HL-60 (cell line): ENCODE data around the gene PPP6R3.

ENCODE experiments used
- DNase-seq, 2 experiments: peaks; one replicate each; pipeline ENCODE4 v3.0.0-alpha.2; 2010 to 2020; ENCODE audit warnings: low read depth in 1 of 2, low spot score in 1 of 2
- H3K27ac ChIP-seq: fragments of 250-450 bp; sonication (Bioruptor Pico); replicated peaks from 2 replicates; pipeline ENCODE4 v1.5.1; 2020; ENCODE audit warnings: mild to moderate bottlenecking, moderate library complexity
- H3K27me3 ChIP-seq: fragments of 250-450 bp; sonication (Bioruptor Pico); 2 replicates; pipeline ENCODE4 v1.5.1; 2021; ENCODE audit warnings: mild to moderate bottlenecking, moderate library complexity; ENCODE audit not compliant: insufficient read depth, poor library complexity, severe bottlenecking
- H3K4me3 ChIP-seq: replicated peaks from 2 replicates; pipeline ENCODE4 v1.5.1; 2011; ENCODE audit warnings: mild to moderate bottlenecking, control low read depth, low read length; ENCODE audit not compliant: insufficient read depth
- GABPA ChIP-seq: IDR thresholded peaks from 2 replicates; pipeline ENCODE4 v1.6.1; 2012; ENCODE audit warnings: low read depth
- POLR2AphosphoS5 ChIP-seq: IDR thresholded peaks from 2 replicates; pipeline ENCODE4 v1.6.1; 2012; ENCODE audit warnings: low read depth
- SPI1 ChIP-seq: IDR thresholded peaks from 2 replicates; pipeline ENCODE4 v1.6.1; 2012; ENCODE audit warnings: low read depth, mild to moderate bottlenecking, borderline replicate concordance
- TF ChIP-seq, protein P1 (sequence below): IDR thresholded peaks from one replicate; pipeline ENCODE4 v1.5.1; 2011; ENCODE audit warnings: low read length, control low read depth, inconsistent platforms; ENCODE audit not compliant: insufficient read depth
- TF ChIP-seq, protein P2 (sequence below): IDR thresholded peaks from 2 replicates; pipeline ENCODE4 v1.6.1; 2012; ENCODE audit warnings: low read depth; ENCODE audit not compliant: insufficient replicate concordance

The PPP6R3 gene

DNA sequence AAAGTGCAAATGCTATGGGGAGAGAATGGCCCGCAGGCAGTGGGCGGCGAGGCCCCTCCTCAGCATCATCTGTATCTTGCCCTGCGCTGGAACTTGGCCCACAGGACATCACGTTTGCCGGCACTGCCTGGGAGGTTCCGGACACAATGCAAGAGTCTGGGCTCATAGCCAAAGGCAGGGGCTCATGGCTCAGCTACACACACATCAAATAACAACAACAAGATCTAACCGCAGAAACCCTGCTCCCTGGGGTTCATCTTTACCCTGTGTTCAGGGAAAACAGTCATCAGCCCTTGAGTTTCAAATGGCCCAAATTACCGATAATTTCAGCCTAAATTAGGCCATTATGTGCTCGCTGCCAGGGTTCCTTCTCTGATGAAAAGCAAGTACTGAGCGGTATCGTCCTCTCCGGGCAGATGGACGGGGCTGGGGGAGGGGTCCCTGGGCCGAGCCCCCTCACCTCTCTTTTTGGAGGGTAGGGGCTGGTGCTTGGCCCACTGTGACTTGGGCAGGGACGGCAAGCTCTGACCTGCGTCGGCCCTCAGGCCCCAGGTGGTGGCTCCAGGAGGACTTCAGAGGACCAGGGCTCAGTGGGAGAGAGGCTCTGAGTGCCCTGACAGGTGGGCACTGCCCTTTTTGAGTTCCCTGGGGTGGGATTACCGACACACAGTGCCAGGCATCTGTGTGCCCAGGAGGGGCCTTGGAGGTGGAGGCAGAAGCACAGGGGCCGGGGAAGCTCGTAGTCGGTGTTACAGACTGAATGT is 198.8 kb downstream of the PPP6R3 start:
- H3K27me3 ChIP-seq: no peaks in the 10 kb centered on the region
- H3K27ac ChIP-seq: no peak overlapping the region
- no peak overlapping the region for H3K4me3 ChIP-seq
- TF ChIP-seq SPI1 (no peak), POLR2AphosphoS5 (no peak), GABPA (no peak)
- TF ChIP-seq, protein P1, sequence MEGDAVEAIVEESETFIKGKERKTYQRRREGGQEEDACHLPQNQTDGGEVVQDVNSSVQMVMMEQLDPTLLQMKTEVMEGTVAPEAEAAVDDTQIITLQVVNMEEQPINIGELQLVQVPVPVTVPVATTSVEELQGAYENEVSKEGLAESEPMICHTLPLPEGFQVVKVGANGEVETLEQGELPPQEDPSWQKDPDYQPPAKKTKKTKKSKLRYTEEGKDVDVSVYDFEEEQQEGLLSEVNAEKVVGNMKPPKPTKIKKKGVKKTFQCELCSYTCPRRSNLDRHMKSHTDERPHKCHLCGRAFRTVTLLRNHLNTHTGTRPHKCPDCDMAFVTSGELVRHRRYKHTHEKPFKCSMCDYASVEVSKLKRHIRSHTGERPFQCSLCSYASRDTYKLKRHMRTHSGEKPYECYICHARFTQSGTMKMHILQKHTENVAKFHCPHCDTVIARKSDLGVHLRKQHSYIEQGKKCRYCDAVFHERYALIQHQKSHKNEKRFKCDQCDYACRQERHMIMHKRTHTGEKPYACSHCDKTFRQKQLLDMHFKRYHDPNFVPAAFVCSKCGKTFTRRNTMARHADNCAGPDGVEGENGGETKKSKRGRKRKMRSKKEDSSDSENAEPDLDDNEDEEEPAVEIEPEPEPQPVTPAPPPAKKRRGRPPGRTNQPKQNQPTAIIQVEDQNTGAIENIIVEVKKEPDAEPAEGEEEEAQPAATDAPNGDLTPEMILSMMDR: no peak
- TF ChIP-seq, protein P2, sequence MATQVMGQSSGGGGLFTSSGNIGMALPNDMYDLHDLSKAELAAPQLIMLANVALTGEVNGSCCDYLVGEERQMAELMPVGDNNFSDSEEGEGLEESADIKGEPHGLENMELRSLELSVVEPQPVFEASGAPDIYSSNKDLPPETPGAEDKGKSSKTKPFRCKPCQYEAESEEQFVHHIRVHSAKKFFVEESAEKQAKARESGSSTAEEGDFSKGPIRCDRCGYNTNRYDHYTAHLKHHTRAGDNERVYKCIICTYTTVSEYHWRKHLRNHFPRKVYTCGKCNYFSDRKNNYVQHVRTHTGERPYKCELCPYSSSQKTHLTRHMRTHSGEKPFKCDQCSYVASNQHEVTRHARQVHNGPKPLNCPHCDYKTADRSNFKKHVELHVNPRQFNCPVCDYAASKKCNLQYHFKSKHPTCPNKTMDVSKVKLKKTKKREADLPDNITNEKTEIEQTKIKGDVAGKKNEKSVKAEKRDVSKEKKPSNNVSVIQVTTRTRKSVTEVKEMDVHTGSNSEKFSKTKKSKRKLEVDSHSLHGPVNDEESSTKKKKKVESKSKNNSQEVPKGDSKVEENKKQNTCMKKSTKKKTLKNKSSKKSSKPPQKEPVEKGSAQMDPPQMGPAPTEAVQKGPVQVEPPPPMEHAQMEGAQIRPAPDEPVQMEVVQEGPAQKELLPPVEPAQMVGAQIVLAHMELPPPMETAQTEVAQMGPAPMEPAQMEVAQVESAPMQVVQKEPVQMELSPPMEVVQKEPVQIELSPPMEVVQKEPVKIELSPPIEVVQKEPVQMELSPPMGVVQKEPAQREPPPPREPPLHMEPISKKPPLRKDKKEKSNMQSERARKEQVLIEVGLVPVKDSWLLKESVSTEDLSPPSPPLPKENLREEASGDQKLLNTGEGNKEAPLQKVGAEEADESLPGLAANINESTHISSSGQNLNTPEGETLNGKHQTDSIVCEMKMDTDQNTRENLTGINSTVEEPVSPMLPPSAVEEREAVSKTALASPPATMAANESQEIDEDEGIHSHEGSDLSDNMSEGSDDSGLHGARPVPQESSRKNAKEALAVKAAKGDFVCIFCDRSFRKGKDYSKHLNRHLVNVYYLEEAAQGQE: no peak
- no peak for DNase-seq

DNA sequence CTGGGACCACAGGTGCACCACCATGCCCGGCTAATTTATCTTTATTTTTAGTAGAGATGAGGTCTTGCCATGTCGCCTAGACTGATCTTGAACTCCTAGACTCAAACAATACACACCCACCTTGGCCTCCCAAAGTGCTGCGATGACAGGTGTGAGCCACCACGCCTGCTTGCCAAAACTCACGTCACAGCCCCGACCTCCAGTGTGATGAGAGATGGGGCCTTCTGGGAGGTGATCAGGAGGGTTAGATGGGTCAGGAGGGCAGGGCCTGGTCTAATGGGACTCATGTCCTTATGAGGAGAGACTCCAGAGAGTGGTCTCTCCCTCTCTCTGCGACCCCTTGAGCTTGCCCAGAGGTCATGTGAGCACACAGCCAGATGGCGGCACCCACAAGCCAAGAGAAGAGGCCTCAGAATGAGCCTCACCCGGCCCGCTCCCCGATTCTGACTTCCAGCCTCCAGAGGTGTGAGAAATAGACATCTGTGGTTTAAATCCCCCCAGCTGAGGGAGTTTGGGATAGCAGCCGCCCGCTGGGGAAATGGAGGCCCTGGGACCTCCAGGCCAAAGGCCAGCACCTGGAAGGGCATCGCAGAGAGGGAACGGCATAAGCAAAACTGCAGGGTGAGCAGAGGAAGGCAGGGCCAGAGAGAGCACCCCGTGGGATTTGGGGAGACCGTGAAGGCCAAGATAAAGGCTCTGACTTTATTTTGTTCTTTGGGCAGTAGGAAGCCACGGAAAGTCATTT is 199.7 kb downstream of the PPP6R3 start:
- DNase-seq: no peak
- Histone ChIP-seq H3K4me3 (no peak overlapping the region), H3K27ac (no peak overlapping the region), H3K27me3 (no peaks in the 10 kb centered on the region)
- TF ChIP-seq POLR2AphosphoS5 (no peak), GABPA (no peak), SPI1 (no peak)
- TF ChIP-seq, protein P1: no peak
- TF ChIP-seq, protein P2: no peak

DNA sequence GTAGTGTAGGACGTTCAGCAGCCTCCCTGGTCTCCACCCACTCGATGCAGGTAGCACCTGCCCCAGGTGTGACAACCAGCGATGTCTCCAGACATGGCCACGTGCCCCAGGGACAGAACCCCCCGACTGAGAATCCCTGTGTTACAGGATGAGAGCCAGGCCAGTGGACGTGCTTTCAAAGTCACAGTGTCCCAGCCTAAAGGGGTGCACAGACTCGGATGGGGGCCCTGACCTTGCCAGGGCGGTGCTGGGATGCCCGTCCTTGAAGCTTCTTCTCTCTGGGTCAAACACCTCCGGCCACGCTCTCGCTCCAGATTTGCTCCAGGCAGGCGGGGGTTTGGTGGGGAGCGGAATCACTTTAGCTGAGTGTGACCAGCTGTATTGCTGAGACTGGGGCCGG is 200.5 kb downstream of the PPP6R3 start:
- TF ChIP-seq GABPA (no peak), POLR2AphosphoS5 (no peak), SPI1 (no peak)
- TF ChIP-seq, protein P2: no peak
- TF ChIP-seq, protein P1: no peak
- no peaks in the 10 kb centered on the region for H3K27me3 ChIP-seq
- no peak overlapping the region for H3K27ac ChIP-seq
- no peak overlapping the region for H3K4me3 ChIP-seq
- DNase-seq: no peak
